GM12865 (cell line): ENCODE data around the gene MMP23B.

ENCODE experiments used
- DNase-seq: peaks from one replicate; pipeline ENCODE4 v3.0.0; 2010; ENCODE audit warnings: low read depth
- H3K4me3 ChIP-seq: 2 replicates; pipeline ENCODE4 v1.5.1; 2011; ENCODE audit warnings: mild to moderate bottlenecking, low read depth, low read length, control low read depth
- TF ChIP-seq, protein P1 (sequence below): IDR thresholded peaks from 2 replicates; pipeline ENCODE4 v1.5.1; 2011; ENCODE audit warnings: low read length, control low read depth, low read depth, inconsistent platforms; ENCODE audit not compliant: insufficient read depth; ENCODE audit errors: missing control alignments

The MMP23B gene

DNA sequence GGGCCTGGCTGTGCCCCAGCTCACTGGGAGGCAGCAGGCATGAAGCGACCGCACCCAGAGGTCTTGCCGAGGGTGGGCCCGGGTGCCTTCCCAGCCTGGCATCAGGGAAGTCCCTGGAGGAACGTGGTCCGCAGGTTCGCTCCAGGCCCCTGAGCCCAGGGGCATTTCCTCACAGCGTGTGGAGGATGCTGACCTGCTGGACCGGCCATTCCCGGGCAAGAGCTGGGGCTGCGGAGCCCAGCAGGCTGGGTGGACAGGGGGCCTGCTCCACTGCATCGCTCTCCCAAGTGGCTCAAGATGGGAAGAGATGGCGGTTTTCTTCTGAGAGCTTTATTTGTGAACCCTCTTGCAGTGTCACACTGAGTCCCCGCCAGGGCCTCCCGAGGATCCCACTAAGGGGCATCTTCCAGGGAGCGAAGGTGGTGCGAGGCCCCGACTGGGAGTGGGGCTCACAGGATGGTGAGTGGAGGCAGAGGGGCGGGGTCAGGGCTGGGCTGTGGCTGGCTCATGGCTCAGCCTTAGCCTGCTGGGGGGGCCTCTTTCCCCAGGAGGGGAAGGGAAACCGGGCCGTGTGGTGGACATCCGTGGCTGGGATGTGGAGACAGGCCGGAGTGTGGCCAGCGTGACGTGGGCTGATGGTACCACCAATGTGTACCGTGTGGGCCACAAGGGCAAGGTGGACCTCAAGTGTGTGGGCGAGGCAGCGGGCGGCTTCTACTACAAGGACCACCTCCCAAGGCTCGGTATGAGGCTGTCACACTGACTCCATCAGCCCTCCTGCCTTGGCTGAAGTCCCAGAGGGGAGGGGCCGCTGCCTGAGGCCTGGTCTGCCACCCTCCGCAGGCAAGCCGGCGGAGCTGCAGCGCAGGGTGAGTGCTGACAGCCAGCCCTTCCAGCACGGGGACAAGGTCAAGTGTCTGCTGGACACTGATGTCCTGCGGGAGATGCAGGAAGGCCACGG, 7.2 kb upstream of the MMP23B start:
- no peak for DNase-seq
- TF ChIP-seq, protein P1, sequence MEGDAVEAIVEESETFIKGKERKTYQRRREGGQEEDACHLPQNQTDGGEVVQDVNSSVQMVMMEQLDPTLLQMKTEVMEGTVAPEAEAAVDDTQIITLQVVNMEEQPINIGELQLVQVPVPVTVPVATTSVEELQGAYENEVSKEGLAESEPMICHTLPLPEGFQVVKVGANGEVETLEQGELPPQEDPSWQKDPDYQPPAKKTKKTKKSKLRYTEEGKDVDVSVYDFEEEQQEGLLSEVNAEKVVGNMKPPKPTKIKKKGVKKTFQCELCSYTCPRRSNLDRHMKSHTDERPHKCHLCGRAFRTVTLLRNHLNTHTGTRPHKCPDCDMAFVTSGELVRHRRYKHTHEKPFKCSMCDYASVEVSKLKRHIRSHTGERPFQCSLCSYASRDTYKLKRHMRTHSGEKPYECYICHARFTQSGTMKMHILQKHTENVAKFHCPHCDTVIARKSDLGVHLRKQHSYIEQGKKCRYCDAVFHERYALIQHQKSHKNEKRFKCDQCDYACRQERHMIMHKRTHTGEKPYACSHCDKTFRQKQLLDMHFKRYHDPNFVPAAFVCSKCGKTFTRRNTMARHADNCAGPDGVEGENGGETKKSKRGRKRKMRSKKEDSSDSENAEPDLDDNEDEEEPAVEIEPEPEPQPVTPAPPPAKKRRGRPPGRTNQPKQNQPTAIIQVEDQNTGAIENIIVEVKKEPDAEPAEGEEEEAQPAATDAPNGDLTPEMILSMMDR = no peak

DNA sequence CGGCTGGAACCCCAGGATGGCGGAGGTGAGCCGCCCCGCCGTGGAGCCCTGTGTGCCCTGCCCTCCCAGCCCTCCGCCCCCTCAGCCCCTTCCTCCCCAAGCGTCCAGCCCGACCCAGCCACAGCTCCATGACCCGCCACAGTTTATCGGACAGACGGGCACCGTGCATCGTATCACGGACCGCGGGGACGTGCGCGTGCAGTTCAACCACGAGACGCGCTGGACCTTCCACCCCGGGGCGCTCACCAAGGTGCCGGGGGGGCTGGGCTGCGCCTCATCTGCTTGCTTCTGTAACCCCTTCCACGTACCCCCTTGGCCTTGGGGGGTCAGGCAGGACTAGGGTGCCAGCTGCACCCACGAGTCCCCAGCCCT, 6.6 kb upstream of the MMP23B start:
- no peak for DNase-seq
- H3K4me3 ChIP-seq = no peak overlapping the region
- TF ChIP-seq, protein P1 = no peak

More for the DNA sequence above, 7.2 kb upstream of the MMP23B start:
- H3K4me3 ChIP-seq = no peak overlapping the region

DNA sequence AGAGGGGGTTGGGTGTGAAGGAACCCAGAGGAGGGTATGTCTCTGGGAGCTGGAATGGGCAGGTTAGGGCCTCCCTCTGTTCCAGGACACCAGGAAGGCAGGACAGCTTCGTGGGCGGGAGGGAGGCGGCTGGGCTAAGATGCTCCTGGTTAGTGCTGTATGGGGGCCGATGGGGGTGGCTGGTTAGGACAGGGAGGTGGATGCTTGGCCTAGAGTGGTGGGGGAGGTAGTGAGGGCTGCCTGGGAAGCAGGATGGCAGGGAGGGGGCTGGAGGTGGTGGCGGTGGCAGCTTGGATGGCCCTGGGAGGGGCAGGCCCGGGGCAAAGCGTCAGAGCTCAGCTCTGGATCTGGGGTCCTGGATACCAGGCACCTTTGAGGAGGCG, 6.2 kb upstream of the MMP23B start:
- DNase-seq = peak; percentile 1
- TF ChIP-seq, protein P1 = no peak
- no peak overlapping the region for H3K4me3 ChIP-seq

DNA sequence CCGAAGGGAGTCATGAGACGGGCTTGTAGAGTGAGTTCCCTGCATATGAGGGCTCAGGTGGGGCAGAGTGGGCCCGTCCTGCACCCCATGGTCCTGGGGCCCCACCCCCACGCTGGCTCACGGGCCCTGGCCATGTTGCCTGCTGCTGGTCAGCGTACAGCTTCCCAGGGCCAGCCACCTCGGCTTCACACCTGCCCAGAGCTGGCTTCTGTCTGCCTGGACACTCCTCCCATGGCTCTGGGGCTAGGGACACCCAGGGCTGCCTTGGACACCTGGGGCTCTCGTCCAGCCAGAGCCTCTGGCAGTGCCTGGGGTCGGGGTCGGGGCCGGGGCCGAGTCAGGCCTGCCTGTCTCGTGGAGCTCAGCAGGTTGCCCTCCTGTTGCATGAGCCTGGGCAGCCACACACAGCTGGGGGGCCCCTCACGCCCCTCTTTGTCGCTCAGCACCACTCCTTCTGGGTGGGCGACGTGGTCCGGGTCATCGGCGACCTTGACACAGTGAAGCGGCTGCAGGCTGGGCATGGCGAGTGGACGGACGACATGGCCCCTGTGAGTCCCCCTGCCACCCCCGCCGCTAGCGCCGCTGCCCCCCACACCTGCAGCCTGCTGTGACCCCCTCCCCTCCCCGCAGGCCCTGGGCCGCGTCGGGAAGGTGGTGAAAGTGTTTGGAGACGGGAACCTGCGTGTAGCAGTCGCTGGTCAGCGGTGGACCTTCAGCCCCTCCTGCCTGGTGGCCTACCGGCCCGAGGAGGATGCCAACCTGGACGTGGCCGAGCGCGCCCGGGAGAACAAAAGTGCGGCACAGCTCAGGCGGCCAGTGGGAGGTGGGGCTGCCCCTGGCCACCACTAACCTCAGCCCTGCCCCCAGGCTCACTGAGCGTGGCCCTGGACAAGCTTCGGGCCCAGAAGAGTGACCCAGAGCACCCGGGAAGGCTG, 5.5 kb upstream of the MMP23B start:
- TF ChIP-seq, protein P1 = no peak
- no peak overlapping the region for H3K4me3 ChIP-seq
- peak; percentile 1 for DNase-seq

DNA sequence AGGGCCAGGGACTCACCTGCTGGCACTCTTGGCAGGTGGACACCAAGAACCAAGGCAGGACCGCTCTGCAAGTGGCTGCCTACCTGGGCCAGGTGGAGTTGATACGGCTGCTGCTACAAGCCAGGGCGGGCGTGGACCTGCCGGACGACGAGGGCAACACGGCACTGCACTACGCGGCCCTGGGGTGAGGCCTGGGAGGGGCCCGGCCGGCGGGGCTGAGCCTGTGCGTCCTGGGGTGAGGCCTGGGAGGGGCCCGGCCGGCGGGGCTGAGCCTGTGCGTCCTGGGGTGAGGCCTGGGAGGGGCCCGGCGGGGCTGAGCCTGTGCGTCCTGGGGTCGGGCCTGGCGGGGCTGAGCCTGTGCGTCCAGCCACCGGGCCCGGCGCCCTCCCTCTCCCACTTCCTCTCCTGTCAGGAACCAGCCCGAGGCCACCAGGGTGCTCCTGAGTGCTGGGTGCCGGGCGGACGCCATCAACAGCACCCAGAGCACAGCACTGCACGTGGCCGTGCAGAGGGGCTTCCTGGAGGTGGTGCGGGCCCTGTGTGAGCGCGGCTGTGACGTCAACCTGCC, 4.6 kb upstream of the MMP23B start:
- no peak overlapping the region for H3K4me3 ChIP-seq
- TF ChIP-seq, protein P1 = no peak
- peak; percentile 3 for DNase-seq

DNA sequence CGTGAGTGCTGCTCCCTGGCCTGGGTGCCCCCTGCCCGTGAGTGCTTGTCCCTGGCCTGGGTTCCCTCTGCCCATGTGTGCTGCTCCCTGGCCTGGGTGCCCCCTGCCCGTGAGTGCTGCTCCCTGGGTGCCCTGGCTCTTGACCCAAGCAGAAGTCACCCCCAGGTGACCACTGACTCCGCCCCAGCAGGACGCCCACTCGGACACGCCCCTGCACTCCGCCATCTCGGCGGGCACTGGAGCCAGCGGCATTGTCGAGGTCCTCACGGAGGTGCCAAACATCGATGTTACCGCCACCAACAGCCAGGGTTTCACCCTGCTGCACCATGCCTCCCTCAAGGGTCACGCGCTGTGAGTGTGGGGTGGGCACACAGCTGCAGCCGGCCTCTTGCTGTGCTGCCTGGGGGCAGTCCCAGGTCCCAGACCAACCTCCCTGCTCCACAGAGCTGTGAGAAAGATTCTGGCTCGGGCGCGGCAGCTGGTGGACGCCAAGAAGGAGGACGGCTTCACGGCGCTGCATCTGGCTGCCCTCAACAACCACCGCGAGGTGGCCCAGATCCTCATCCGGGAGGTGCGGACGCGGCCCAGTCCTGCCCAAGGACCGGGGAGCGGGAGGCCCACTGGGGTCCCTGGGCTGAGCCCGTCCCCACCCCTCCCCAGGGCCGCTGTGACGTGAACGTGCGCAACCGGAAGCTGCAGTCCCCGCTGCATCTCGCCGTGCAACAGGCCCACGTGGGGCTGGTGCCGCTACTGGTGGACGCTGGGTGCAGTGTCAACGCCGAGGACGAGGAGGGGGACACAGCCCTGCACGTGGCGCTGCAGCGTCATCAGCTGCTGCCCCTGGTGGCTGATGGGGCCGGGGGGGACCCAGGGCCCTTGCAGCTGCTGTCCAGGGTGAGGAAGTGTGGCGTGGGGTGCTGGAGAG, 3.9 kb upstream of the MMP23B start:
- DNase-seq = peak; percentile 9
- H3K4me3 ChIP-seq = no peak overlapping the region
- TF ChIP-seq, protein P1 = no peak
